HG03045 (cell line): ENCODE results near the gene TRPC4AP.
"Not testable (repeated sequence)": the region's sequence is repeated elsewhere in the genome, so short reads cannot be mapped to it uniquely, and the experiment has no call there.

Experiments used
- ATAC-seq: cut with Tn5 transposase; IDR thresholded peaks from one replicate; pipeline ENCODE4 v1.9.1; 2021; ENCODE audit warnings: mild to moderate bottlenecking, moderate library complexity; ENCODE audit not compliant: unreplicated experiment

The TRPC4AP gene

GRCh38 chr20:35060168-35060567 is 32.4 kb downstream of the TRPC4AP start:
- ATAC-seq: no peak

GRCh38 chr20:35059612-35060011 is 33.0 kb downstream of the TRPC4AP start:
- no peak for ATAC-seq

GRCh38 chr20:35059110-35059509 is 33.5 kb downstream of the TRPC4AP start:
- ATAC-seq: no peak

- ATAC-seq: no peak
These were observed 36.9 kb downstream of the TRPC4AP start for GRCh38 chr20:35055445-35056276.

- ATAC-seq: no peak
These were observed 37.8 kb downstream of the TRPC4AP start for GRCh38 chr20:35054814-35055213.

- not testable (repeated sequence) for ATAC-seq
These were observed 40.0 kb downstream of the TRPC4AP start for GRCh38 chr20:35052616-35053015.

GRCh38 chr20:35049776-35050352 is 42.7 kb downstream of the TRPC4AP start:
- ATAC-seq: no peak

- ATAC-seq: no peak
These were observed 43.9 kb downstream of the TRPC4AP start for GRCh38 chr20:35048739-35049138.

- ATAC-seq: no peak
These were observed 50.3 kb downstream of the TRPC4AP start for GRCh38 chr20:35042268-35042667.

GRCh38 chr20:35040646-35041045 is 52.0 kb downstream of the TRPC4AP start:
- no peak for ATAC-seq

- no peak for ATAC-seq
These were observed 52.6 kb downstream of the TRPC4AP start for GRCh38 chr20:35039846-35040489.

GRCh38 chr20:35039146-35039545 is 53.5 kb downstream of the TRPC4AP start:
- no peak for ATAC-seq

GRCh38 chr20:35034145-35034544 is 58.5 kb downstream of the TRPC4AP start:
- no peak for ATAC-seq

GRCh38 chr20:35030136-35030535 is 62.5 kb downstream of the TRPC4AP start:
- ATAC-seq: no peak

GRCh38 chr20:35027301-35027700 is 65.3 kb downstream of the TRPC4AP start:
- no peak for ATAC-seq

GRCh38 chr20:35025116-35025515 is 67.5 kb downstream of the TRPC4AP start:
- no peak for ATAC-seq

- no peak for ATAC-seq
These were observed 69.0 kb downstream of the TRPC4AP start for GRCh38 chr20:35023624-35024023.

- no peak for ATAC-seq
These were observed 70.8 kb downstream of the TRPC4AP start for GRCh38 chr20:35021831-35022230.

- ATAC-seq: no peak
These were observed 71.5 kb downstream of the TRPC4AP start for GRCh38 chr20:35021063-35021462.

GRCh38 chr20:35020108-35020928 is 72.3 kb downstream of the TRPC4AP start:
- no peak for ATAC-seq
